ENCODE data around the gene RPUSD1. TPM values are rescaled to one million over a fixed set of nuclear protein-coding genes. Genes with fewer than 3 reads are reported as not detected.

Gene RPUSD1
- total RNA-seq, 3 donors from 2014 or later (not counting 1 experiment from before 2014, with no cell fraction given), result 20.8 to 31.7 (median 29.6) TPM

DNA sequence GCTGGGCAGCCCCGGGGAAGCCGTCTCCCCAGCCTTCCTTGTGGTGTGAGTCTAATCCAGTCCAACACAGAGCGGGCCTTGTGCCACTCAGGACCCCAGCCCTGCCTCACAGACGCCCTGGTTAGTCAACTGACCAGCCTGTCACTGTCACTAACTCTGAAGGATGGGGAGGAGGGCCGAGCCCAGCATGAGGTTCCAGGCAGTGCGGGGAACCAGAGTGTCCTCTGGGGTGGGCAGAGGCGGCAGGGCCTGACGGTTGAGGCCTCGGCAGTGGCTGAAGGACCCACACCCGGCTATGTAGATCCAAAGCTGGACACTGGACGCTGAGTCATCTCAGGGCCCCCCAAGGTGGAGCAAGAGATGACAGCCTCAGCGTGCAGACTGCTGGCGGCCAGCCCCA lies 8.6 kb downstream of the RPUSD1 start:
- WGBS (ENCODE audit: insufficient coverage), result 87% methylated on average over 13 of the region's 13 CpGs
- DNase-seq, result no peak
- Mint-ChIP-seq H3K36me3 (no peaks in the 10 kb centered on the region), H3K9me3 (no peaks in the 10 kb centered on the region), H3K4me3 (no peak overlapping the region), H3K27ac (no peak overlapping the region), H3K4me1 (no peaks in the 10 kb centered on the region), H3K27me3 (ENCODE audit: low read depth in 2 of 2) (no peaks in the 10 kb centered on the region)
- TF ChIP-seq, protein P1, sequence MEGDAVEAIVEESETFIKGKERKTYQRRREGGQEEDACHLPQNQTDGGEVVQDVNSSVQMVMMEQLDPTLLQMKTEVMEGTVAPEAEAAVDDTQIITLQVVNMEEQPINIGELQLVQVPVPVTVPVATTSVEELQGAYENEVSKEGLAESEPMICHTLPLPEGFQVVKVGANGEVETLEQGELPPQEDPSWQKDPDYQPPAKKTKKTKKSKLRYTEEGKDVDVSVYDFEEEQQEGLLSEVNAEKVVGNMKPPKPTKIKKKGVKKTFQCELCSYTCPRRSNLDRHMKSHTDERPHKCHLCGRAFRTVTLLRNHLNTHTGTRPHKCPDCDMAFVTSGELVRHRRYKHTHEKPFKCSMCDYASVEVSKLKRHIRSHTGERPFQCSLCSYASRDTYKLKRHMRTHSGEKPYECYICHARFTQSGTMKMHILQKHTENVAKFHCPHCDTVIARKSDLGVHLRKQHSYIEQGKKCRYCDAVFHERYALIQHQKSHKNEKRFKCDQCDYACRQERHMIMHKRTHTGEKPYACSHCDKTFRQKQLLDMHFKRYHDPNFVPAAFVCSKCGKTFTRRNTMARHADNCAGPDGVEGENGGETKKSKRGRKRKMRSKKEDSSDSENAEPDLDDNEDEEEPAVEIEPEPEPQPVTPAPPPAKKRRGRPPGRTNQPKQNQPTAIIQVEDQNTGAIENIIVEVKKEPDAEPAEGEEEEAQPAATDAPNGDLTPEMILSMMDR (IDR thresholded peaks at IDR 0.05), result no peak
- Histone ChIP-seq H3K4me1 (ENCODE audit: control insufficient read depth, insufficient read depth, low read length) (no peaks in the 10 kb centered on the region), H3K27ac (ENCODE audit: low read length) (no peak overlapping the region), H3K9me3 (ENCODE audit: control insufficient read depth, insufficient read depth, low read length) (no peaks in the 10 kb centered on the region), H3K27me3 (ENCODE audit: control insufficient read depth, insufficient read depth, low read length) (no peaks in the 10 kb centered on the region), H3K36me3 (ENCODE audit: control insufficient read depth, insufficient read depth, low read length) (no peaks in the 10 kb centered on the region), H3K4me3 (ENCODE audit: low read length) (no peak overlapping the region)
- ATAC-seq, result no peak
- intact Hi-C loops (cut with micrococcal nuclease), result no loop called here

DNA sequence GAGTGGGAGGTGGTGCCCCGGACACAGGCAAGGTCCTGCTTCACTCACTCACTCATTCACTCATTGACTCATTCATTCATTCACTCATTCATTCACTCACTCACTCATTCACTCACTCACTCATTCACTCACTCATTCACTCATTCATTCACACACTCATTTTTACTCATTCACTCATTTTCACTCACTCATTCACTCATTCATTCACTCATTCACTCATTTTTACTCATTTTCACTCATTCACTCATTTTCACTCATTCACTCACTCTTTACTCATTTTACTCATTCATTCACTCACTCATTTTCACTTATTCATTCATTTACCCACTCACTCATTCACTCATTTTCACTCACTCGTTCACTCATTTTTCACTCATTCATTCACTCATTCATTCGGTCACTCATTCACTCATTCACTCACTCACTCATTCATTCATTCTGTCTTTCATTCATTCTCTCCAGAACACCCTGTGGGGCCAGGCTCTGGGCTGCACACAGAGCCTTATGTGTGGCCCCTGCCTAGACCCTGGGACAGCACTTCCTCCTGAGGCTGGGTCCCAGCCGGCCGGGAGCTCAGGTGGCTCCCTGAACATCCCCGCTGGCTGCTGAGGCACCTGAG lies 9.2 kb downstream of the RPUSD1 start:
- no peaks in the 10 kb centered on the region for H3K27me3 Mint-ChIP-seq (ENCODE audit: low read depth in 2 of 2)
- TF ChIP-seq, protein P1 (IDR thresholded peaks at IDR 0.05), result no peak
- Histone ChIP-seq H3K36me3 (ENCODE audit: control insufficient read depth, insufficient read depth, low read length) (no peaks in the 10 kb centered on the region), H3K27me3 (ENCODE audit: control insufficient read depth, insufficient read depth, low read length) (no peaks in the 10 kb centered on the region), H3K4me1 (ENCODE audit: control insufficient read depth, insufficient read depth, low read length) (no peaks in the 10 kb centered on the region), H3K9me3 (ENCODE audit: control insufficient read depth, insufficient read depth, low read length) (no peaks in the 10 kb centered on the region), H3K4me3 (ENCODE audit: low read length) (no peak overlapping the region), H3K27ac (ENCODE audit: low read length) (no peak overlapping the region)
- H3K36me3 Mint-ChIP-seq, result no peaks in the 10 kb centered on the region
- intact Hi-C loops (cut with micrococcal nuclease), result no loop called here
- 87% methylated on average over 6 of the region's 6 CpGs for WGBS (ENCODE audit: insufficient coverage)
- no peaks in the 10 kb centered on the region for H3K4me1 Mint-ChIP-seq
- H3K27ac Mint-ChIP-seq, result no peak overlapping the region
- ATAC-seq, result no peak
- DNase-seq, result no peak
- H3K4me3 Mint-ChIP-seq, result no peak overlapping the region
- H3K9me3 Mint-ChIP-seq, result no peaks in the 10 kb centered on the region

DNA sequence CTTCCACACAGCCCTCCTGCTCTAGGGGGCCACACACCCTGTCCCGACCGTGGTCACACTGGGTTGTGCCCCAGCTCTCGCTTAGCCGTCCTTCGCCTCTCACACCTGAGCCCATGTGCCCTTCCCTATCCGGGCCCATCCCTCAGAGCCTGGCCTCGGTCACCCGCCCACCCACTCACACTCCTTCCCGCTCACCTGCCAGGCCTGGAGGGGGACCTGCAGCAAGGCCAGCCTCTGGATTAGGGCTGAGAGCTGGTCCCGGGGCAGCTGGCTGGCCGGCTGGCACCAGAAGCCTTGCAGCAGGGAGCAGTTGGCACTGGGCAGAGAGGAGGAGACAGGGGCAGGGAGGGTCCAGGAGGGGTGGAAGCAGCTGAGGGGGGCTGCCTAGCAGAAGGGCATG lies 9.7 kb downstream of the RPUSD1 start:
- 90% methylated on average over 11 of the region's 11 CpGs for WGBS (ENCODE audit: insufficient coverage)
- Histone ChIP-seq H3K27ac (ENCODE audit: low read length) (no peak overlapping the region), H3K4me1 (ENCODE audit: control insufficient read depth, insufficient read depth, low read length) (no peaks in the 10 kb centered on the region), H3K27me3 (ENCODE audit: control insufficient read depth, insufficient read depth, low read length) (no peaks in the 10 kb centered on the region), H3K4me3 (ENCODE audit: low read length) (no peak overlapping the region), H3K36me3 (ENCODE audit: control insufficient read depth, insufficient read depth, low read length) (no peaks in the 10 kb centered on the region), H3K9me3 (ENCODE audit: control insufficient read depth, insufficient read depth, low read length) (no peaks in the 10 kb centered on the region)
- no peaks in the 10 kb centered on the region for H3K4me1 Mint-ChIP-seq
- ATAC-seq (no peak), DNase-seq (no peak)
- H3K4me3 Mint-ChIP-seq, result no peak overlapping the region
- no peak overlapping the region for H3K27ac Mint-ChIP-seq
- no peaks in the 10 kb centered on the region for H3K36me3 Mint-ChIP-seq
- no peaks in the 10 kb centered on the region for H3K27me3 Mint-ChIP-seq (ENCODE audit: low read depth in 2 of 2)
- H3K9me3 Mint-ChIP-seq, result no peaks in the 10 kb centered on the region
- TF ChIP-seq, protein P1 (IDR thresholded peaks at IDR 0.05), result no peak
- intact Hi-C loops (cut with micrococcal nuclease), result no loop called here

DNA sequence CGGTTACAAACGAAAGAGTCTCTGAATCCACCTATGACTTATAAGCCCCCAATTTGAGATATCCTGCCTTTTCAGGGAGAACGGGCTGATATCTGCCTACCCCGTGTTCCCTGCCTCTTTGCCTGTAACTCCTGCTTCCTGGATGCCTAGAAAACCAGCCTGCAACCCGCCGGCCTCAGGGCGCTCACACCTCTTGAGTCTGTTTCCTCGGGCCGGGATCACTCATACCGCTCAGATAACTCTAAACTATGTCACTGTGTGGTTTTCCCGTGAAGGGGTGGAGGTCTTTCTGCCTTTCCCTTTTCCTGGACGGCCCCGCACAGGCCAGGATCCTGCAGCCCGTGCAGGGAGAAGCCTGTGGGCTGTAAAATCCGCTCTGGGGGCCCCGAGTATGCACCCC lies 10.4 kb downstream of the RPUSD1 start:
- Histone ChIP-seq H3K4me3 (ENCODE audit: low read length) (no peak overlapping the region), H3K9me3 (ENCODE audit: control insufficient read depth, insufficient read depth, low read length) (no peaks in the 10 kb centered on the region), H3K27ac (ENCODE audit: low read length) (no peak overlapping the region), H3K27me3 (ENCODE audit: control insufficient read depth, insufficient read depth, low read length) (no peaks in the 10 kb centered on the region), H3K4me1 (ENCODE audit: control insufficient read depth, insufficient read depth, low read length) (no peaks in the 10 kb centered on the region), H3K36me3 (ENCODE audit: control insufficient read depth, insufficient read depth, low read length) (no peaks in the 10 kb centered on the region)
- no peaks in the 10 kb centered on the region for H3K9me3 Mint-ChIP-seq
- intact Hi-C loops (cut with micrococcal nuclease), result no loop called here
- no peaks in the 10 kb centered on the region for H3K4me1 Mint-ChIP-seq
- no peak overlapping the region for H3K4me3 Mint-ChIP-seq
- TF ChIP-seq, protein P1 (IDR thresholded peaks at IDR 0.05), result no peak
- H3K36me3 Mint-ChIP-seq, result no peaks in the 10 kb centered on the region
- H3K27ac Mint-ChIP-seq, result no peak overlapping the region
- WGBS (ENCODE audit: insufficient coverage), result 17% methylated on average over 15 of the region's 16 CpGs
- H3K27me3 Mint-ChIP-seq (ENCODE audit: low read depth in 2 of 2), result no peaks in the 10 kb centered on the region
- ATAC-seq (no peak), DNase-seq (no peak)
